ENCODE results near the gene CBX7. TPM values are rescaled to one million over a fixed set of nuclear protein-coding genes. Genes with fewer than 3 reads are reported as not detected.

CBX7 gene
- total RNA-seq, 2 donors from 2014 or later = 82.7 to 115 TPM

Small RNA genes lying within 50 kb of the gene (small RNA-seq; reads per million reads assigned to genes)
- gene COX5BP7 = 0 reads per million in 2 donors

Other genes with a start within 250 kb of the CBX7 start
- gene APOBEC3A, start 195.1 kb downstream of the CBX7 start, total RNA-seq = 1 to 10 TPM in 1 of 2 donors, not detected in 1; 1.6 TPM
- gene APOBEC3B, start 170.3 kb downstream of the CBX7 start, total RNA-seq = 1 to 10 TPM in 1 of 2 donors, under 1 TPM in 1; 0.91 to 1.5 TPM
- gene APOBEC3C, start 138.4 kb downstream of the CBX7 start, total RNA-seq = 10 to 100 TPM; 21.4 to 52.3 TPM
- gene APOBEC3D, start 131.6 kb downstream of the CBX7 start, total RNA-seq = 1 to 10 TPM in 1 of 2 donors, under 1 TPM in 1; 0.77 to 4.0 TPM
- 10 to 100 TPM in 1 of 2 donors, 1 to 10 TPM in 1; 4.4 to 28.3 TPM for gene APOBEC3F, start 111.8 kb downstream of the CBX7 start, total RNA-seq
- gene APOBEC3G, start 75.4 kb downstream of the CBX7 start, total RNA-seq = 10 to 100 TPM; 17.7 to 52.3 TPM
- gene APOBEC3H, start 55.4 kb downstream of the CBX7 start, total RNA-seq = 1 to 10 TPM in 1 of 2 donors, not detected in 1; 4.1 TPM
- 10 to 100 TPM in 1 of 2 donors, 1 to 10 TPM in 1; 9.9 to 16.4 TPM for gene PDGFB, start 92.3 kb upstream of the CBX7 start, total RNA-seq
- 1,000 to 10,000 TPM; 2,375 to 2,654 TPM for gene RPL3, start 166.9 kb upstream of the CBX7 start, total RNA-seq
- gene SYNGR1, start 197.3 kb upstream of the CBX7 start, total RNA-seq = 10 to 100 TPM; 38.3 to 43.8 TPM
- gene TAB1, start 247.1 kb upstream of the CBX7 start, total RNA-seq = 10 to 100 TPM; 26.0 to 42.8 TPM